Retinal pigment epithelial cell (primary cell): ENCODE results near the gene CCM2.

Source experiments
- DNase-seq: peaks from one replicate; pipeline ENCODE4 v3.0.0-alpha.2; 2010; ENCODE audit warnings: low read depth
- H3K4me3 ChIP-seq: 2 replicates; pipeline ENCODE4 v1.5.1; 2011; ENCODE audit warnings: mild to moderate bottlenecking, low read length, control low read depth, moderate library complexity
- TF ChIP-seq, protein P1 (sequence below): conservative IDR thresholded peaks from 2 replicates; pipeline ENCODE4 v1.5.1; 2011; ENCODE audit warnings: low read depth, low read length, control low read depth, inconsistent platforms

Gene CCM2

DNA sequence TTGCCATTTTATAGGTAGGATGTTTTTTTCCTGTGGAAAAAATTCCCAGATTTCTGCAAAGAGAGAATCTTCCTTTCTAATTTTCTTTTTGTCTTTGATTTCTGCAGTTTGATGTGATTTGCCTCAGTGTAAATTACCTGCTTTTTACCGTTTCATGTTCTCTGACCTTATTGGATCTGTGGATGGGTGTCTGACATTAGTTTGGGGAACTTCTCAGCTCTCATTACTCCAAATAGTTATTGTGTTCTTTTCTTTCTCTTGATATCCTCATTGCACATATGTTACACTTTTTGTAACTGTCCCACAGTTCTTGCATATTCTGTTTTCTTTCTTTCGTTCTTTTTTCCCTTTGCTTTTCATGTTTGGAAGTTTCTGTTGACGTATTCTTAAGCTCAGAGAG lies 60.3 kb downstream of the CCM2 start:
- no peak for DNase-seq
- no peak overlapping the region for H3K4me3 ChIP-seq
- TF ChIP-seq, protein P1, sequence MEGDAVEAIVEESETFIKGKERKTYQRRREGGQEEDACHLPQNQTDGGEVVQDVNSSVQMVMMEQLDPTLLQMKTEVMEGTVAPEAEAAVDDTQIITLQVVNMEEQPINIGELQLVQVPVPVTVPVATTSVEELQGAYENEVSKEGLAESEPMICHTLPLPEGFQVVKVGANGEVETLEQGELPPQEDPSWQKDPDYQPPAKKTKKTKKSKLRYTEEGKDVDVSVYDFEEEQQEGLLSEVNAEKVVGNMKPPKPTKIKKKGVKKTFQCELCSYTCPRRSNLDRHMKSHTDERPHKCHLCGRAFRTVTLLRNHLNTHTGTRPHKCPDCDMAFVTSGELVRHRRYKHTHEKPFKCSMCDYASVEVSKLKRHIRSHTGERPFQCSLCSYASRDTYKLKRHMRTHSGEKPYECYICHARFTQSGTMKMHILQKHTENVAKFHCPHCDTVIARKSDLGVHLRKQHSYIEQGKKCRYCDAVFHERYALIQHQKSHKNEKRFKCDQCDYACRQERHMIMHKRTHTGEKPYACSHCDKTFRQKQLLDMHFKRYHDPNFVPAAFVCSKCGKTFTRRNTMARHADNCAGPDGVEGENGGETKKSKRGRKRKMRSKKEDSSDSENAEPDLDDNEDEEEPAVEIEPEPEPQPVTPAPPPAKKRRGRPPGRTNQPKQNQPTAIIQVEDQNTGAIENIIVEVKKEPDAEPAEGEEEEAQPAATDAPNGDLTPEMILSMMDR = no peak

DNA sequence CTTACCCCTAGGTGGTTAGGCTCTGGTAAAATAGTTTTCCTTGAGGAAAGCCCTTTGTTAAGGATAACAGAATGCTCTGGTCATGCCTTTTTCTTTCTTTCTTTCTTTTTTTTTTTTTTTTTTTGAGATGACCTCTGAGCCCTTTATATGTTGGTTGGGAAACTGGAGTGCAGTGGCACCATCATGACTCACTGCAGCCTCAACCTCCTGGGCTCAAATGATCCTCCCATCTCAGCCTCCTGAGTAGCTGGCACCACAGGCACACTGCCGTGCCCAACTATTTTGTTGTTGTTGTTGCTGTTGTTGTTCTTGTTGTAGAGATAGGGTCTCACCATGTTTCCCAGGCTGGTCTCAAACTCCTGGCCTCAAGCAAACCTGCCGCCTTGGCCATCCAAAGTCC lies 61.4 kb downstream of the CCM2 start:
- TF ChIP-seq, protein P1 = no peak
- no peak overlapping the region for H3K4me3 ChIP-seq
- no peak for DNase-seq

DNA sequence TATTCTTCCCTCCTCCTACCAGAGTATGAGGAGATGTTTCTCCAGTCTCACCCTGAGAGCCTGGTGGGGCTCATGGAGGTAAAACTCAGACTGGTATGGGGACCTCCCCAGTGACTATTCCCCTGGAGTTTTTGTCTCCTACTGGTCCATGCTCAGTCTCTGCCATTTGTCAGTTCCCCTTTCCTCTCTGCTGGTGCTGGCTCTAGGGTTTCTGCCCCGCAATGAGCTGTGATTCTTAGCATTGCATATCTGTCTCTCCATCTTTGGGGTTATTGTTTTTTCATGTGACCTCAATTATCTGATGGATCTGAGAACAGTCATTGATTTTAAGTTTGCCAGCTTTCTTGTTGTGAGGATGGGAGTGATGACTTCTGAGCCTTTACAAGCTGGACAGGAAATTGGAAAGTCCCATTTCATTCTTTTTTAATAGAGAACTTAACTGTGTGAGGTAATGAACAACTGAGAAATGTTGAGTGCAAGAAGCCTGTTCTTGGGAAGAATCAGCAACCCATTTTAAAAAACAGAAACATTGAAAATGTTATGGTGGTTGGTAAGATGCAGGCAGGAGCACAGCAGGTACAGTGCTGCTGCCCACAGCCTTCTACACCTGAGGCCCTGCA lies 61.9 kb downstream of the CCM2 start:
- TF ChIP-seq, protein P1 = no peak
- no peak overlapping the region for H3K4me3 ChIP-seq
- no peak for DNase-seq

DNA sequence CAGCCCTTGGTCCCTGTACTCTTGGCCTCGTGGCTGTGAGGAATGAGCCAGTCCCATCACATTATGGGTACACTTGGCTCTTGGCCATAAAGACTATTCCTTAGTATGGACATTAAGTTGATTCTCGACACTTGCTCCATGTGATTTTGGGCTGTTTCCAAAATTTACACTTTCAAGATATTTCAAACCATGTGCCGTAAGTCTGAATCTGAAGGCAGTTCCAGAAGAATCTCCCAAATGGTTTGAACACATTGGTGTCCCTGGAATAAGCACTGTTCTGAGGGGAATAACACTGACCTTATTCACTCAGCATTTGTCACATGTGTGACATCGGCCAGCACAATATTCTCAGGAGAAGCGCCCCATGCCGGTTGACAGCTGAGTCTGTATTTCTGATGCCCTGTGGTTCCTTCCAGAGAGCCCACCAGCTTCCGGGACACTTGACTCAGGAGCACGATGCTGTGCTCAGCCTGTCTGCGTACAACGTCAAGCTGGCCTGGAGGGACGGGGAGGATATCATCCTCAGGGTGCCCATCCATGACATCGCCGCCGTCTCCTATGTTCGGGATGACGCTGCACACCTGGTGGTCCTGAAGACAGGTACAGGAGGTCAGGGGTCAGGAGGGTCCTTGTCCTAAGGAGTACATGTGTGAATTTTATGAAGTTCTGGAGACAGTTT lies 64.2 kb downstream of the CCM2 start:
- no peak overlapping the region for H3K4me3 ChIP-seq
- DNase-seq = no peak
- TF ChIP-seq, protein P1 = no peak

DNA sequence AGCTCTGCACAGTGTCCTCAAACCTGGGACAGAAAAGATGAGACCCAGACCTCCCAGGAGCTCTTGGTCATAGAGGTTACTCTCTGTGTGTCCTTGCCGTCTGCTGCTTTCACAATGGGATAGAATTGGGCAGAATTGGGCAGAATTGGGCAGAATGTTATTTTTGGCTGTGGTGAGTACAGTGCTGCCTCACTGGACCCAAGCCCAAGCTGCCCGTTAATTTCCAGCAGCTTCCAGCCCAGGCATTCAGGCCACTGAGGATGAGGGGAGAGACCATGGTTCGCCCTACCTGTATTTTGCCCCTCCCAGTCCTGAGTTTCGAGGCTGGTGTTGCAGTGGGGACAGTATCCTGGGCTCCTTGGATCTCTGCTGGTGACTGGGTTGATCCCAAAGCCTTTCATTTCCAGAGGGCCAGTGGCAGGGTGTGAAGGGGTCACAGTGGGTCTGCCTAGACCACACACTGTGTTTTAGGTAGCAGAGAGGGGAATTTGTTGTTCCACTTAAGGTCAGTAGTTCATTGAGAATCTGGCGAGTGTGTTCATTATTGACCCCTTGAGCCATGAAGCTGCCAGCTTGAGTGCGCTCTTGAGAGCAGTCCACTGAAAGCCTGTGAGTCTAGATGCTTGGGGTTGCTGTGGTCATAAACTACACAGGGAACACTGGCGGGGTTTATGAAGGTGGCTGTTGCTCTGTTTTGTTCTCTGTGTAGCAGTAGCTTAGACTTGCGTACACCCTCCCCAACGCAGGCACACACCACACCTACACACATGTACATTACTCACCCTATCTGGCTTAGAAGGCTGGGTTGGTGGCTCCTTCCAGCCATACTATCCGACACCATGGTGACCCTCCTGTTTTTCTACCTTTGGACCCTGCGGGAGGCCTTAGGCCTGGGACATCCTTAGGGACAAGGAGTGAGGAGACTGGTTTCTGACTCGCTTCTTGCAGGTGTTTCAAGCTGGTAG lies 65.3 kb downstream of the CCM2 start:
- DNase-seq = no peak
- H3K4me3 ChIP-seq = no peak overlapping the region
- TF ChIP-seq, protein P1 = no peak

DNA sequence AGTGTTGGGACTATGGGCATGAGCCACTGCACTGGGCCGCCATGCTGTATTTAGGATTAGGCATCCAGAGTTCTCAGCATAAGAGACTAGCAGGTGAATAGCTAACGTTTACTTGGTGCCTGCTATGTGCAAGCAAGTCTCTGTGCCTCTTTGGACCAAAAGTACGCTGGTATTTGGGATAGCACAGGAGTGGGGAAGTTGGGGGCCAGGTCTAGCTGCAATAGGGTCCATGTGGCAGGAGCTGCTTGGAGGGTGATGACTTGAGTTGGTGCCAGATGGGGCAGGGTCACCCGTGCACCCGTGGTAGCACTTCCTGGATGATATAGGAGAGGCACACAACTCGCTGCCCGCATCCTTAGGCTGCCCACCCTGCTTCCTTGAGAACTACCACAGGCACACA lies 66.4 kb downstream of the CCM2 start:
- H3K4me3 ChIP-seq = no peak overlapping the region
- DNase-seq = no peak
- TF ChIP-seq, protein P1 = no peak
